ENCODE measurements around the gene CLRN3. TPM values are rescaled to one million over a fixed set of nuclear protein-coding genes. Genes with fewer than 3 reads are reported as not detected.
A peak's percentile ranks its signal among the peaks of the same experiment; 100 is the strongest.

The CLRN3 gene
- total RNA-seq, 4 donors from 2014 or later, result not detected

GRCh38 chr10:127860592-127860991 lies 32.1 kb downstream of the CLRN3 start:
- TF ChIP-seq CTCF (IDR thresholded peaks at IDR 0.05), result no peak
- TF ChIP-seq POLR2A (IDR thresholded peaks at IDR 0.05), result no peak
- no peaks in the 10 kb centered on the region for H3K36me3 ChIP-seq
- intact Hi-C loops (cut with DNase I; ENCODE audit: low total_unique reads), result no loop called here
- no peak for DNase-seq
- no peaks in the 10 kb centered on the region for H3K4me1 ChIP-seq
- no peaks in the 10 kb centered on the region for H3K27me3 ChIP-seq
- H3K27ac ChIP-seq, result no peak overlapping the region
- no peak overlapping the region for H3K4me3 ChIP-seq
- H3K9me3 ChIP-seq, result no peaks in the 10 kb centered on the region

- Histone ChIP-seq H3K4me3 (no peak overlapping the region), H3K9me3 (no peaks in the 10 kb centered on the region), H3K27ac (no peak overlapping the region), H3K27me3 (no peaks in the 10 kb centered on the region), H3K36me3 (no peaks in the 10 kb centered on the region), H3K4me1 (no peaks in the 10 kb centered on the region)
- TF ChIP-seq CTCF (IDR thresholded peaks at IDR 0.05), result no peak
- TF ChIP-seq POLR2A (IDR thresholded peaks at IDR 0.05), result no peak
- intact Hi-C loops (cut with DNase I; ENCODE audit: low total_unique reads), result no loop called here
- DNase-seq, result no peak
These were observed 36.8 kb downstream of the CLRN3 start for GRCh38 chr10:127855976-127856375.

GRCh38 chr10:127855591-127855881 lies 37.2 kb downstream of the CLRN3 start:
- H3K9me3 ChIP-seq, result no peaks in the 10 kb centered on the region
- intact Hi-C loops (cut with DNase I; ENCODE audit: low total_unique reads), result no loop called here
- H3K27me3 ChIP-seq, result no peaks in the 10 kb centered on the region
- no peaks in the 10 kb centered on the region for H3K4me1 ChIP-seq
- no peaks in the 10 kb centered on the region for H3K36me3 ChIP-seq
- TF ChIP-seq CTCF (IDR thresholded peaks at IDR 0.05) (no peak), POLR2A (IDR thresholded peaks at IDR 0.05) (no peak)
- H3K27ac ChIP-seq, result no peak overlapping the region
- DNase-seq, result no peak
- no peak overlapping the region for H3K4me3 ChIP-seq

GRCh38 chr10:127854769-127855590 lies 37.8 kb downstream of the CLRN3 start:
- H3K9me3 ChIP-seq, result no peaks in the 10 kb centered on the region
- H3K36me3 ChIP-seq, result no peaks in the 10 kb centered on the region
- DNase-seq, result no peak
- no peak overlapping the region for H3K27ac ChIP-seq
- no peak overlapping the region for H3K4me3 ChIP-seq
- no peaks in the 10 kb centered on the region for H3K27me3 ChIP-seq
- intact Hi-C loops (cut with DNase I; ENCODE audit: low total_unique reads), result no loop called here
- H3K4me1 ChIP-seq, result no peaks in the 10 kb centered on the region
- no peak for TF ChIP-seq POLR2A (IDR thresholded peaks at IDR 0.05)
- no peak for TF ChIP-seq CTCF (IDR thresholded peaks at IDR 0.05)

GRCh38 chr10:127853868-127854768 lies 38.6 kb downstream of the CLRN3 start:
- TF ChIP-seq CTCF (IDR thresholded peaks at IDR 0.05) (peak; percentile 60 to 81 (median 70)), POLR2A (IDR thresholded peaks at IDR 0.05) (no peak)
- H3K9me3 ChIP-seq, result no peaks in the 10 kb centered on the region
- intact Hi-C loops (cut with DNase I; ENCODE audit: low total_unique reads), result no loop called here
- H3K36me3 ChIP-seq, result no peaks in the 10 kb centered on the region
- H3K4me3 ChIP-seq, result no peak overlapping the region
- DNase-seq, result peak in 1 of 2 donors; percentile 42
- H3K27me3 ChIP-seq, result no peaks in the 10 kb centered on the region
- H3K4me1 ChIP-seq, result no peaks in the 10 kb centered on the region
- H3K27ac ChIP-seq, result no peak overlapping the region

Data from uterus (tissue), 4 donors.